ENCODE results near the gene EXOC2.

GRCh38 chr6:548517-548916 is 144.4 kb downstream of the EXOC2 start:
- no peak for TF ChIP-seq CTCF (IDR thresholded peaks at IDR 0.05)
- no peak for TF ChIP-seq POLR2A (IDR thresholded peaks at IDR 0.05)

All from Peyer's patch (tissue), 4 donors.